Hepatocyte (in vitro differentiated cells): ENCODE measurements around the gene SSR1. TPM values are rescaled to one million over a fixed set of nuclear protein-coding genes. Genes with fewer than 3 reads are reported as not detected.

Experiments
- DNase-seq: peaks from one replicate; pipeline ENCODE4 v3.0.0-alpha.2; 2016; ENCODE audit warnings: low spot score
- H2AFZ ChIP-seq: fragments of 200-600 bp; sonication (generic); 2 replicates; pipeline ENCODE4 v1.6.0; 2016; ENCODE audit warnings: antibody characterized with exemption, mild to moderate bottlenecking
- H3K27ac ChIP-seq: fragments of 200-600 bp; sonication (generic); 2 replicates; pipeline ENCODE4 v1.5.1; 2016; ENCODE audit warnings: mild to moderate bottlenecking
- H3K27me3 ChIP-seq: fragments of 200-600 bp; sonication (generic); 2 replicates; pipeline ENCODE4 v1.6.1; 2016
- H3K36me3 ChIP-seq: fragments of 200-600 bp; sonication (generic); replicated peaks from 2 replicates; pipeline ENCODE4 v1.5.1; 2016; ENCODE audit warnings: low read depth; ENCODE audit not compliant: insufficient read depth
- H3K4me1 ChIP-seq: fragments of 200-600 bp; sonication (generic); 2 replicates; pipeline ENCODE4 v1.5.1; 2016; ENCODE audit warnings: mild to moderate bottlenecking, moderate library complexity; ENCODE audit not compliant: insufficient read depth
- H3K4me2 ChIP-seq: fragments of 200-600 bp; sonication (generic); 2 replicates; pipeline ENCODE4 v1.6.0; 2016
- H3K4me3 ChIP-seq: fragments of 200-600 bp; sonication (generic); 2 replicates; pipeline ENCODE4 v1.5.1; 2016; ENCODE audit warnings: mild to moderate bottlenecking
- H3K79me2 ChIP-seq: fragments of 200-600 bp; sonication (generic); 2 replicates; pipeline ENCODE4 v1.6.0; 2017; ENCODE audit warnings: mild to moderate bottlenecking
- H3K9me2 ChIP-seq: fragments of 200-600 bp; sonication (generic); replicated peaks from 2 replicates; pipeline ENCODE4 v1.6.0; 2017; ENCODE audit warnings: mild to moderate bottlenecking; ENCODE audit not compliant: insufficient read depth
- H3K9me3 ChIP-seq: fragments of 200-600 bp; sonication (generic); 2 replicates; pipeline ENCODE4 v1.5.1; 2016; ENCODE audit warnings: low read depth, mild to moderate bottlenecking
- H4K20me1 ChIP-seq: fragments of 200-600 bp; sonication (generic); 2 replicates; pipeline ENCODE4 v1.6.0; 2016; ENCODE audit warnings: mild to moderate bottlenecking; ENCODE audit not compliant: insufficient read depth, poor library complexity, severe bottlenecking
- CTCF ChIP-seq: fragments of 200-600 bp; sonication (generic); IDR thresholded peaks from 2 replicates; pipeline ENCODE4 v1.5.1; 2016; ENCODE audit warnings: antibody characterized with exemption, mild to moderate bottlenecking; ENCODE audit not compliant: poor library complexity
- EZH2 ChIP-seq: fragments of 200-600 bp; sonication (generic); IDR thresholded peaks from 2 replicates; pipeline ENCODE4 v1.6.1; 2016; ENCODE audit warnings: antibody characterized with exemption, mild to moderate bottlenecking, borderline replicate concordance
- EZH2phosphoT487 ChIP-seq: fragments of 200-600 bp; sonication (generic); IDR thresholded peaks from one replicate; pipeline ENCODE4 v1.6.1; 2018; ENCODE audit warnings: antibody characterized with exemption, mild to moderate bottlenecking, low read depth, moderate library complexity; ENCODE audit not compliant: unreplicated experiment, severe bottlenecking
- WGBS: methylation state at CpG from one replicate; pipeline ENCODE4 v1.1.6; 2016; ENCODE audit warnings: low lambda C conversion rate; ENCODE audit errors: missing lambda C conversion rate; 5-methylcytosine and 5-hydroxymethylcytosine counted together
- polyA plus RNA-seq: library from polyadenylated mRNA; unstranded; fragments of >200 nt; fragmentation: Nextera tagmentation; extraction: Ambion mirVana; gene quantifications from 2 replicates; pipeline ENCODE4 v1.2.1, GENCODE V29; 2016
- total RNA-seq: library from RNA; depleted of rRNA; stranded (reverse); fragments of >200 nt; gene quantifications from 2 replicates; pipeline ENCODE4 v1.2.3, GENCODE V29; 2014

SSR1 gene
- total and polyA plus RNA-seq, 2 experiments from 2014 or later: 170 to 195 TPM

GRCh38 chr6:7261852-7262461 lies 51.0 kb downstream of the SSR1 start:
- Histone ChIP-seq H3K27ac (peak overlapping the region; percentile 62), H3K4me2 (peak overlapping the region; percentile 80), H3K79me2 (no peaks in the 10 kb centered on the region), H3K4me1 (peaks cover 4% of the 10 kb centered on the region), H3K27me3 (no peaks in the 10 kb centered on the region), H3K9me2 (no peaks in the 10 kb centered on the region), H3K4me3 (peak overlapping the region; percentile 9), H3K36me3 (no peaks in the 10 kb centered on the region), H2AFZ (peak overlapping the region; percentile 68), H4K20me1 (no peaks in the 10 kb centered on the region), H3K9me3 (no peaks in the 10 kb centered on the region)
- peak; percentile 35 for DNase-seq
- TF ChIP-seq EZH2phosphoT487 (no peak), EZH2 (no peak), CTCF (no peak)
- WGBS: 52% methylated on average over 13 of the region's 13 CpGs

- peak; percentile 93 for DNase-seq
- Histone ChIP-seq H3K27ac (peak overlapping the region; percentile 62), H3K4me1 (peaks cover 4% of the 10 kb centered on the region), H3K79me2 (no peaks in the 10 kb centered on the region), H3K9me2 (no peaks in the 10 kb centered on the region), H3K9me3 (no peaks in the 10 kb centered on the region), H3K4me3 (peak overlapping the region; percentile 12), H4K20me1 (no peaks in the 10 kb centered on the region), H3K36me3 (no peaks in the 10 kb centered on the region), H2AFZ (peak overlapping the region; percentile 68), H3K4me2 (peak overlapping the region; percentile 80), H3K27me3 (no peaks in the 10 kb centered on the region)
- TF ChIP-seq EZH2 (no peak), EZH2phosphoT487 (no peak), CTCF (no peak)
- WGBS: 3% methylated on average over 36 of the region's 43 CpGs
Measured at GRCh38 chr6:7261032-7261841, 51.8 kb downstream of the SSR1 start.

- peak overlapping the region; percentile 68 for H2AFZ ChIP-seq
- DNase-seq: no peak
Measured at GRCh38 chr6:7260291-7261031, 52.5 kb downstream of the SSR1 start.

More at GRCh38 chr6:7260291-7261031, 52.5 kb downstream of the SSR1 start:
- Histone ChIP-seq H3K27ac (peak overlapping the region; percentile 62), H3K36me3 (no peaks in the 10 kb centered on the region), H3K9me2 (no peaks in the 10 kb centered on the region), H3K79me2 (no peaks in the 10 kb centered on the region), H3K4me2 (peak overlapping the region; percentile 80), H4K20me1 (no peaks in the 10 kb centered on the region), H3K4me1 (peaks cover 4% of the 10 kb centered on the region), H3K4me3 (peak overlapping the region; percentile 12), H3K27me3 (no peaks in the 10 kb centered on the region), H3K9me3 (no peaks in the 10 kb centered on the region)
- TF ChIP-seq EZH2phosphoT487 (no peak), CTCF (no peak), EZH2 (no peak)
- 56% methylated on average over 13 of the region's 13 CpGs for WGBS
